GM19467 (cell line): ENCODE results near the gene RTN4RL1.
"Not testable (repeated sequence)": the region's sequence is repeated elsewhere in the genome, so short reads cannot be mapped to it uniquely, and the experiment has no call there.

Source experiments
- ATAC-seq: cut with Tn5 transposase; IDR thresholded peaks from one replicate; pipeline ENCODE4 v1.9.1; 2021; ENCODE audit warnings: mild to moderate bottlenecking, moderate library complexity; ENCODE audit not compliant: unreplicated experiment

RTN4RL1 gene

GRCh38 chr17:2004435-2004952 lies 20.6 kb downstream of the RTN4RL1 start:
- no peak for ATAC-seq

GRCh38 chr17:2003525-2003924 lies 21.6 kb downstream of the RTN4RL1 start:
- ATAC-seq, result no peak

GRCh38 chr17:2002767-2003329 lies 22.3 kb downstream of the RTN4RL1 start:
- no peak for ATAC-seq

GRCh38 chr17:1999557-2000251 lies 25.4 kb downstream of the RTN4RL1 start:
- no peak for ATAC-seq

GRCh38 chr17:1997927-1998742 lies 27.0 kb downstream of the RTN4RL1 start:
- ATAC-seq, result no peak

- no peak for ATAC-seq
Measured at GRCh38 chr17:1997289-1997926, 27.7 kb downstream of the RTN4RL1 start.

- ATAC-seq, result no peak
Measured at GRCh38 chr17:1996800-1997288, 28.3 kb downstream of the RTN4RL1 start.

- no peak for ATAC-seq
Measured at GRCh38 chr17:1995907-1996799, 29.0 kb downstream of the RTN4RL1 start.

- ATAC-seq, result no peak
Measured at GRCh38 chr17:1995321-1995892, 29.7 kb downstream of the RTN4RL1 start.

GRCh38 chr17:1994707-1995106 lies 30.4 kb downstream of the RTN4RL1 start:
- ATAC-seq, result no peak

GRCh38 chr17:1992541-1992940 lies 32.6 kb downstream of the RTN4RL1 start:
- no peak for ATAC-seq

GRCh38 chr17:1989135-1989534 lies 36.0 kb downstream of the RTN4RL1 start:
- ATAC-seq, result no peak

GRCh38 chr17:1986783-1987451 lies 38.2 kb downstream of the RTN4RL1 start:
- no peak for ATAC-seq

- no peak for ATAC-seq
Measured at GRCh38 chr17:1985686-1986085, 39.4 kb downstream of the RTN4RL1 start.

- ATAC-seq, result no peak
Measured at GRCh38 chr17:1985093-1985492, 40.0 kb downstream of the RTN4RL1 start.

GRCh38 chr17:1982793-1983366 lies 42.3 kb downstream of the RTN4RL1 start:
- ATAC-seq, result not testable (repeated sequence)

GRCh38 chr17:1980665-1981250 lies 44.4 kb downstream of the RTN4RL1 start:
- ATAC-seq, result no peak

GRCh38 chr17:1979182-1979985 lies 45.8 kb downstream of the RTN4RL1 start:
- no peak for ATAC-seq
